Measurements from ENCODE around the gene CCDC7. TPM values are rescaled to one million over a fixed set of nuclear protein-coding genes. Genes with fewer than 3 reads are reported as not detected.

Gene CCDC7
- total RNA-seq, 1 experiment from 2014 or later, result 4.0 TPM

GRCh38 chr10:32887481-32887880 is 441.5 kb downstream of the CCDC7 start:
- Histone ChIP-seq H3K9ac (ENCODE audit: low read length) (no peak overlapping the region), H3K27me3 (ENCODE audit: insufficient read depth, low read length) (no peaks in the 10 kb centered on the region), H3K9me3 (ENCODE audit: control insufficient read depth in 1 of 2, insufficient read depth in 1 of 2, low read depth in 1 of 2, low read length in 2 of 2) (no peaks in the 10 kb centered on the region), H2AFZ (ENCODE audit: low read depth, low read length, poor library complexity, severe bottlenecking) (no peak overlapping the region), H3K4me2 (ENCODE audit: low read length) (no peak overlapping the region), H3K79me2 (ENCODE audit: insufficient read depth, low read length) (no peaks in the 10 kb centered on the region), H3K9me2 (ENCODE audit: insufficient read depth) (no peaks in the 10 kb centered on the region), H3K4me3 (replicated peaks in 1 of 2; ENCODE audit: low read depth in 1 of 2, low read length in 2 of 2) (no peak overlapping the region), H3K4me1 (ENCODE audit: control insufficient read depth in 1 of 2, insufficient read depth in 2 of 2, low read length in 2 of 2) (no peaks in the 10 kb centered on the region), H4K20me1 (ENCODE audit: insufficient read depth) (no peaks in the 10 kb centered on the region), H3K36me3 (ENCODE audit: control insufficient read depth in 1 of 2, insufficient read depth in 2 of 2, low read length in 2 of 2) (no peaks in the 10 kb centered on the region), H3K27ac (ENCODE audit: low read depth, low read length) (no peak overlapping the region)
- intact Hi-C loops (cut with micrococcal nuclease), result no loop called here
- no peak for TF ChIP-seq EZH2phosphoT487 (IDR thresholded peaks at IDR 0.05; ENCODE audit: borderline replicate concordance)
- no peak for TF ChIP-seq ZFX (IDR thresholded peaks at IDR 0.05)
- TF ChIP-seq POLR2AphosphoS5 (IDR thresholded peaks at IDR 0.05; ENCODE audit: low read depth, low read length), result no peak
- no peak for TF ChIP-seq FOSL1 (IDR thresholded peaks at IDR 0.05; ENCODE audit: low read depth)
- TF ChIP-seq JUND (IDR thresholded peaks at IDR 0.05), result no peak
- no peak for TF ChIP-seq SRF (IDR thresholded peaks at IDR 0.05; ENCODE audit: low read depth)
- no peak for TF ChIP-seq CEBPB (IDR thresholded peaks at IDR 0.05; ENCODE audit: low read depth)
- TF ChIP-seq ZNF274 (IDR thresholded peaks at IDR 0.05; ENCODE audit: low read depth, low read length), result no peak
- no peak for TF ChIP-seq SP1 (IDR thresholded peaks at IDR 0.05; ENCODE audit: low read depth)
- no peak for TF ChIP-seq SIN3A (IDR thresholded peaks at IDR 0.05; ENCODE audit: low read depth)
- no peak for TF ChIP-seq ATF3 (IDR thresholded peaks at IDR 0.05)
- no peak for TF ChIP-seq CTCF (IDR thresholded peaks at IDR 0.05 in 2 of 3, conservative IDR thresholded peaks at IDR 0.05 in 1 of 3; ENCODE audit: borderline replicate concordance in 1 of 3, insufficient read depth in 1 of 3, low read depth in 2 of 3, low read length in 2 of 3)
- no peak for TF ChIP-seq REST (IDR thresholded peaks at IDR 0.05; ENCODE audit: low read depth)
- TF ChIP-seq ZBTB33 (IDR thresholded peaks at IDR 0.05; ENCODE audit: extremely low read depth, insufficient replicate concordance, low read length), result no peak
- no peak for TF ChIP-seq YY1 (IDR thresholded peaks at IDR 0.05; ENCODE audit: extremely low read depth, insufficient replicate concordance, low read depth, low read length)
- no peak for TF ChIP-seq EGR1 (IDR thresholded peaks at IDR 0.05; ENCODE audit: low read depth)
- TF ChIP-seq MAX (IDR thresholded peaks at IDR 0.05), result no peak
- TF ChIP-seq ELF1 (IDR thresholded peaks at IDR 0.05; ENCODE audit: borderline replicate concordance, low read depth), result no peak
- no peak for TF ChIP-seq EZH2 (IDR thresholded peaks at IDR 0.05)
- TF ChIP-seq POLR2A (IDR thresholded peaks at IDR 0.05; ENCODE audit: borderline replicate concordance, extremely low read depth, insufficient read depth, insufficient read length), result no peak
- ChIA-PET POLR2A (no interaction called here), RAD21 (ENCODE audit: low non-redundant PET in 1 of 2, low total read pairs in 2 of 2, uncharacterized antibody in 2 of 2, unreplicated experiment in 2 of 2) (no interaction called here), CTCF (no interaction called here)
- ATAC-seq, result no peak
- no peak for DNase-seq (ENCODE audit: low read depth, low spot score)
- BruUV-seq (replicated peaks), result no TSS peak
